ENCODE data around the gene EXTL1. TPM values are rescaled to one million over a fixed set of nuclear protein-coding genes. Genes with fewer than 3 reads are reported as not detected.

Gene EXTL1
- total RNA-seq, 2 donors from 2014 or later = 0.79 to 1.4 TPM

DNA sequence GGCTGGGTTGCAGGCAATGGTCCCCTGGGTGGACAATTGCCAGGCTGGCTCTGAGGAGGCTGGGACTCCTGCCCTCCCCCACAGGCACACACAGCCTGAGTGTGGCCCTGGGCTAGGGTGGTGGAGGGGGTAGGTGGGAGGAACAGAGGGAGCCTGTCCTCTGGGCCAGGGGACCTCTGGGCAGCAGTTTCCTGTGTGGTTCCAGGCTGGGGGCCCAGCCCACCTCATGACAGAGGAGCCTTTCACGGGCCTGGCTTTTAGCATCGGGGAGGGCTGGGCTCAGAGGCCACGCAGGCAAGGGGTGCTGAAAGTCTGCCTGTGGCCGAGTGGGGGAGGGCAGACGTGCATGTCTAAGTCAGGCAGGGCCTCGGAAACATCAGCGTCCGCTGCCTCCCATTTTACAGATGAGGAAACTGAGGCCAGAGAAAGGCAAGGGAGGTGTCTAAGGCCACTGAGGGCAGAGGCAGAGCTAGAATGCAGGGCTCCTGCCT lies 7.0 kb downstream of the EXTL1 start:
- Histone ChIP-seq H3K27me3 (no peaks in the 10 kb centered on the region), H3K36me3 (no peaks in the 10 kb centered on the region), H3K4me1 (peaks cover 0 to 4% of the 10 kb centered on the region in 2 donors), H3K4me3 (no peak overlapping the region), H3K9me3 (no peaks in the 10 kb centered on the region), H3K27ac (no peak overlapping the region)
- TF ChIP-seq, protein P1, sequence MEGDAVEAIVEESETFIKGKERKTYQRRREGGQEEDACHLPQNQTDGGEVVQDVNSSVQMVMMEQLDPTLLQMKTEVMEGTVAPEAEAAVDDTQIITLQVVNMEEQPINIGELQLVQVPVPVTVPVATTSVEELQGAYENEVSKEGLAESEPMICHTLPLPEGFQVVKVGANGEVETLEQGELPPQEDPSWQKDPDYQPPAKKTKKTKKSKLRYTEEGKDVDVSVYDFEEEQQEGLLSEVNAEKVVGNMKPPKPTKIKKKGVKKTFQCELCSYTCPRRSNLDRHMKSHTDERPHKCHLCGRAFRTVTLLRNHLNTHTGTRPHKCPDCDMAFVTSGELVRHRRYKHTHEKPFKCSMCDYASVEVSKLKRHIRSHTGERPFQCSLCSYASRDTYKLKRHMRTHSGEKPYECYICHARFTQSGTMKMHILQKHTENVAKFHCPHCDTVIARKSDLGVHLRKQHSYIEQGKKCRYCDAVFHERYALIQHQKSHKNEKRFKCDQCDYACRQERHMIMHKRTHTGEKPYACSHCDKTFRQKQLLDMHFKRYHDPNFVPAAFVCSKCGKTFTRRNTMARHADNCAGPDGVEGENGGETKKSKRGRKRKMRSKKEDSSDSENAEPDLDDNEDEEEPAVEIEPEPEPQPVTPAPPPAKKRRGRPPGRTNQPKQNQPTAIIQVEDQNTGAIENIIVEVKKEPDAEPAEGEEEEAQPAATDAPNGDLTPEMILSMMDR (IDR thresholded peaks at IDR 0.05) = no peak
- DNase-seq (ENCODE audit: low spot score) = no peak

DNA sequence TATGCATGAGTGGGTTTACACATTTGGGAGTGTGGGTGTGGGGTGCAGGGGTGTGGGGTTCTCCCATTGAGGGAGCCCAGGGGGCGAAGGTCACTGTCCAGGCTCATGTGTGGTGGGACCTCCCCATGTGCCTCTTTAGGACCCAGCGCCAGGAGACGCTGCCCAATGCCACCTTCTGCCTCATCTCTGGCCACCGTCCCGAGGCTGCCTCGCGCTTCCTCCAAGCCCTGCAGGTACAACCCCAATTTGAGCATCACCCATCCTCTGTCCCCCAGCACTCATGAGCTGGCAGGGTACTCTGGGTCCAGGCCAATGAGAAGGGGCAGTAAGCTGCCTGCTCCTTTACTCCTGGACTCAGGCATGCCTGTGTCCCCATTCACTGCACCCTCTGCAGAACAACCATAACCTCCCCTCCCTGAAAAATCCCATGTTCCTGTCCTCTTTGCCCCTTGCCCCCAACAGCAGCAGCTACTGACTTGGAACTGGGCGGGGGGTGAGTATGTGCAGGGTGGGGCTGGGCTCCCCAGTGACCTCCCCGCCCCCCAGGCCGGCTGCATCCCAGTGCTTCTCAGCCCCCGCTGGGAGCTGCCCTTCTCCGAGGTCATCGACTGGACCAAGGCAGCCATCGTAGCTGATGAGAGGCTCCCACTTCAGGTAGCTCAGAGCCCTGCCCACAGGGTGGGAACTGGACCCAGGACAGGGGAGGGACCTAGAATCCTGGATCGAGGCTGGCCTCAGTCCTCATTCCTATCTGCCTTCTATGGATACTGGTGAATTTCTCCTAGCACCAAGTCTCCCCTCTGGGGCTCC lies 7.7 kb downstream of the EXTL1 start:
- Histone ChIP-seq H3K9me3 (no peaks in the 10 kb centered on the region), H3K4me1 (no peaks in the 10 kb centered on the region), H3K4me3 (no peak overlapping the region), H3K36me3 (no peaks in the 10 kb centered on the region), H3K27ac (no peak overlapping the region), H3K27me3 (no peaks in the 10 kb centered on the region)
- TF ChIP-seq, protein P1 (IDR thresholded peaks at IDR 0.05) = no peak
- no peak for DNase-seq (ENCODE audit: low spot score)

DNA sequence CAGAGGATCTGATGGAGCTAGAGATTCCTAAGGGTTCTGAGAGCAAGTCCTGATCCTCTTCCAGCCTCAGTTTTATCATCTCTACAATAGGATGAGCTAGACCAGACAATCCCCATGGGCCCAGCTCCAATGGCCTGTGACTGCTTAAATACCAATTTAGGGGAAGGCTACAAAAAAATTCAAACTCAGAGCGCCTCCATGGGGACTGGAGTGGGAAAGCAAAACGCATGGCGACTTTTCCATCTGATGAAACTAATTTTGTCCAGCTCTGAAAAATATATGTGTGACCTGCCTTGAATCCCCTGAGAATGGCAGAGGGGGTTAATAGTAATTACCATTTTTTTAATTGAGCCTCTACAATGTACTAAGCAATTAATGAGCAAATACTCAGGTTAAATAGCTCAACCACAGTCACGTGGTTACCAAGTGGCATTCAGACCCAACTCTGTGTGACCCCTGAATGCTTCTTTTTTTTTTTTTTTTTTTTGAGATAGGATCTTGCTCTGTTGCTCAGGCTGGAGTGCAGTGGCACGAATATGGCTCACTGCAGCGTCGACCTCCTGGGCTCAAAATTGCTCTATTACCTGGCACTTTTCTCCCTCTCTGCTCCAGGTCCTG lies 8.4 kb downstream of the EXTL1 start:
- TF ChIP-seq, protein P1 (IDR thresholded peaks at IDR 0.05) = no peak
- Histone ChIP-seq H3K4me1 (peaks cover 0 to 6% of the 10 kb centered on the region in 2 donors), H3K36me3 (no peaks in the 10 kb centered on the region), H3K27me3 (no peaks in the 10 kb centered on the region), H3K4me3 (no peak overlapping the region), H3K9me3 (no peaks in the 10 kb centered on the region), H3K27ac (no peak overlapping the region)
- DNase-seq (ENCODE audit: low spot score) = no peak

DNA sequence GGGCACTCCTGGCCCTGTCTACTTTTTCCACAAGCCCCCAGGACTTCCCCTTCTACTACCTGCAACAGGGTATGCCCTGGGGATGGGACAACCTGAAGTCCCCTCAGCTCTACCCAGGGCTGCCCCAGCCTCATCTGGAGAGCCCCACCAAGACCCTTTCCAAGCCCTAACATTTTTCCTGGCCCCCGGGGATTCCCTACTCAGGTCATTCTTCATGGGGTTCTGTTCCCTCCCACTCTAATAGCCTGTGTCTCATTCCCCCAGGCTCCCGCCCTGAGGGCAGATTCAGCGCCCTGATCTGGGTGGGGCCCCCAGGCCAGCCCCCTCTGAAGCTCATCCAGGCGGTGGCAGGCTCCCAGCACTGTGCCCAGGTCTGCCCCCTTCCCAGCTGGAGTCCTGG lies 9.6 kb downstream of the EXTL1 start:
- TF ChIP-seq, protein P1 (IDR thresholded peaks at IDR 0.05) = no peak
- no peaks in the 10 kb centered on the region for H3K27me3 ChIP-seq
- H3K27ac ChIP-seq = no peak overlapping the region
- no peak overlapping the region for H3K4me3 ChIP-seq
- H3K4me1 ChIP-seq = peaks cover 0 to 10% of the 10 kb centered on the region in 2 donors
- H3K9me3 ChIP-seq = no peaks in the 10 kb centered on the region
- no peaks in the 10 kb centered on the region for H3K36me3 ChIP-seq
- no peak for DNase-seq (ENCODE audit: low spot score)

DNA sequence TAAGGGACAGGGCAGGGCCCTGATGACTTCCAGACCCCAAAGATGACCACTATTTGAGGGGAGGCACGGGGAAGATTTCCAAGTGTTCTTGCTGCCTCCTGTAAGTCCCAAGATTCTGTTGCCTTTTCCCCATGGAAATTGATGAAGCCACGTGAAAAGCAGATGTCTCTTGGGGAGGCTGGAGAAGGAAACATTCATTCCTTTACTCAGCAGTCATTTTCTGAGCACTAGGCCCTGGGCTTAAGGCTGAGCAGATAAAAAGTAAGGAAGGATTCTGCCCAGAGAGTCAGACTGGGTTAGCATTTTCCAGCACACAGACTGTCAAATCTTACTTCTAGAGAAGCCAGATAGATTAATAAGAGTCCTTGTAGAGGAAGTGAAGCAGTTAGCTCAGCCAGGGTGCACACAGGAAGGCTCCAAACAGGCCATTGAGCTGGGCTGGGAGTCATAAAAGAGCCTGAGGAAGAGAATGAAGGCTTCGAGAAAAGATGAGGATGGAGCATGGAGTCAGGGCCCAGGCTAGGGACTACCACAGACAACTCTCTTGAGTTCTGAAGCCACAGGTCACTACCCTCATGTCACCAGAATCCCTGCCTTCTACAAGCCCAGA lies 10.1 kb downstream of the EXTL1 start:
- Histone ChIP-seq H3K9me3 (no peaks in the 10 kb centered on the region), H3K4me1 (peaks cover 0 to 16% of the 10 kb centered on the region in 2 donors), H3K4me3 (no peak overlapping the region), H3K27ac (no peak overlapping the region), H3K36me3 (no peaks in the 10 kb centered on the region), H3K27me3 (no peaks in the 10 kb centered on the region)
- TF ChIP-seq, protein P1 (IDR thresholded peaks at IDR 0.05) = no peak
- no peak for DNase-seq (ENCODE audit: low spot score)

Measured in right atrium auricular region (tissue), 2 donors.